ENCODE results near the gene CALN1.

DNA sequence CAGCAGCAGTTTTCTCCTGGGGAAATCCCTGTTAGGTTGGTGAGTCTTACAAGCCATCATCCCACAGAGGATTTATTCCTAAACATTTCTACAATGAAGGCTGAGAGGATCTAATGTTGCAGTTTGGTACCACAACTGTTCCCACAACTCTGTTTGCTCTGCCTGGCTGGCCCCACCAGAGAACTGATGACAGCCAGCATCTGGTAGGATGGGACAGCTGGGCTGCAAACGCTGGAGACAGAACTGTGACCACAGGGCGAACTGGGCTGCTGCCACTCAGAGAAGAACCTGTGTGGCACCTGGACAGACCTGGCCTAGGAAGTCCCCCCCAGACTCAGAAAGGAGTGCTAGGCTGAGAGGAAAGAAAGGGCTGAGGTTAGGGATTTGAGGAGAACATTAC, 94.8 kb downstream of the CALN1 start:
- TF ChIP-seq EP300 (IDR thresholded peaks at IDR 0.05) = no peak
- TF ChIP-seq, protein P1, sequence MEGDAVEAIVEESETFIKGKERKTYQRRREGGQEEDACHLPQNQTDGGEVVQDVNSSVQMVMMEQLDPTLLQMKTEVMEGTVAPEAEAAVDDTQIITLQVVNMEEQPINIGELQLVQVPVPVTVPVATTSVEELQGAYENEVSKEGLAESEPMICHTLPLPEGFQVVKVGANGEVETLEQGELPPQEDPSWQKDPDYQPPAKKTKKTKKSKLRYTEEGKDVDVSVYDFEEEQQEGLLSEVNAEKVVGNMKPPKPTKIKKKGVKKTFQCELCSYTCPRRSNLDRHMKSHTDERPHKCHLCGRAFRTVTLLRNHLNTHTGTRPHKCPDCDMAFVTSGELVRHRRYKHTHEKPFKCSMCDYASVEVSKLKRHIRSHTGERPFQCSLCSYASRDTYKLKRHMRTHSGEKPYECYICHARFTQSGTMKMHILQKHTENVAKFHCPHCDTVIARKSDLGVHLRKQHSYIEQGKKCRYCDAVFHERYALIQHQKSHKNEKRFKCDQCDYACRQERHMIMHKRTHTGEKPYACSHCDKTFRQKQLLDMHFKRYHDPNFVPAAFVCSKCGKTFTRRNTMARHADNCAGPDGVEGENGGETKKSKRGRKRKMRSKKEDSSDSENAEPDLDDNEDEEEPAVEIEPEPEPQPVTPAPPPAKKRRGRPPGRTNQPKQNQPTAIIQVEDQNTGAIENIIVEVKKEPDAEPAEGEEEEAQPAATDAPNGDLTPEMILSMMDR (IDR thresholded peaks at IDR 0.05) = no peak
- no peak for TF ChIP-seq POLR2A (IDR thresholded peaks at IDR 0.05)
- no peak for TF ChIP-seq POLR2AphosphoS5 (IDR thresholded peaks at IDR 0.05)
